Fibroblast of upper back skin (primary cell): ENCODE measurements around the gene CXorf66.
"Not testable (repeated sequence)": the region's sequence is repeated elsewhere in the genome, so short reads cannot be mapped to it uniquely, and the experiment has no call there.

Experiments
- DNase-seq: peaks from one replicate; pipeline ENCODE4 v3.0.0-alpha.2; 2013

CXorf66 gene

GRCh38 chrX:139924069-139924695 is 41.1 kb downstream of the CXorf66 start:
- DNase-seq: no peak

DNA sequence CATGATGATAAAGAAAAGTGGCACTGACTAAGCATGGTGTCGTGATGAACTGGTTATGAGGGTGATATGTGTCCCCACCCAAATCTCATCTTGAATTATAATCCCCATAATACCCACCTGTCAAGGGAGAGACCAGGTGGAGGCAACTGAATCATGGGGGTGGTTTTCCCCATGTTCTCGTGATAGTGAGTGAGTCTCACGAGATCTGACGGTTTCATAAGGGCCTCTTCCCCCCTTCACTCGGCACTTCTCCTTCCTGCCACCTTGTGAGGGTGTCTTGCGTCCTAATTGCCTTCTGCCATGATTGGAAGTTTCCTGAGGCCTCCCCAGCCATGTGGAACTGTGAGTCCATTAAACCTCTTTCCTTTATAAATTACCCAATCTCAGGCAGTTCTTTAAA is 44.2 kb downstream of the CXorf66 start:
- DNase-seq: not testable (repeated sequence)

GRCh38 chrX:139920316-139920715 is 45.0 kb downstream of the CXorf66 start:
- no peak for DNase-seq

- no peak for DNase-seq
These were observed 50.9 kb downstream of the CXorf66 start for GRCh38 chrX:139914421-139914820.

DNA sequence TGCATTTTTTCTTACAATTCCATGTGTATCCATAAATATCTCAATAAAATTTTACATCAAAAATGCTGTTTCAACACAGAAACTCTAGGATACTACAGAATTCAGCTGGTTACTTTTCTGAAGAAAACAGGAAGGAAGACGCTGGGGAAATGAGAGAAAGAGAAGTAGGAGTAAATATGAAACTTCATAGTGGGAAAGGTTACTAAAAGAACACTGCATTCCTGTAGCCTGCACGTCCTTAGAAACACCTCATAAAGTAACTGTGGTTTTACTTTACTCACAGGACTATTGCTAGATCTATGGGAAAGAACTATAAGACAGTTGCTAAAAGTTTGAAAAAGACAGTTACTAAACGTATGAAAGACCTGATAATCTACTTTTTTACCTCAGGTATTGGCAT is 55.6 kb downstream of the CXorf66 start:
- DNase-seq: no peak

- no peak for DNase-seq
These were observed 58.2 kb downstream of the CXorf66 start for GRCh38 chrX:139907078-139907477.

DNA sequence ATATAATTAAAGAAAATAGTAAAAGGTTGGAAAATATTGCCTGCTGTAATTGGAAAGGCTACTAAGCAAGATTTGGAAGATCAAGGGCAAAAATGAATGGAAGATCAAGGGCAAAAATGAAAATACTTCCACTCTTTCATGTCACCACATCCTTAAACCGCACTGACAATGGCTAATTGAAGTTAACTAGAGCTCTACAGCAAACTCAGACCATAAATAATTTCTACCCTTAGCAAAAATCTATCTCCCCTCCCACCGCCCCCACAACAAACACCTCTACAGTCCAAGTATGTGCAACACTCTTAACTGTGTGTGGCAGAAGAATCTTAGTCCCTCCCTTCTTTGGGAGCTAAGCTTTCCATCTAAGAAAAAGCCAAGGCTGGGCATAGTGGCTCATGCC is 59.6 kb downstream of the CXorf66 start:
- no peak for DNase-seq
